Lower leg skin (tissue), 3 donors: ENCODE results near the gene ST6GALNAC5.

Experiments
- POLR2A ChIP-seq, 2 donors: fragments of 450-650 bp; IDR thresholded peaks; one replicate each; pipeline ENCODE4 v1.6.1; 2016 to 2017; ENCODE audit warnings: antibody characterized with exemption in 2 of 2, mild to moderate bottlenecking in 1 of 2, moderate library complexity in 1 of 2
- TF ChIP-seq, protein P1 (sequence below), 3 donors: fragments of 450-650 bp; IDR thresholded peaks; one replicate each; pipeline ENCODE4 v1.5.1; 2016; ENCODE audit warnings: antibody characterized with exemption in 3 of 3, mild to moderate bottlenecking in 3 of 3, moderate library complexity in 2 of 3

DNA sequence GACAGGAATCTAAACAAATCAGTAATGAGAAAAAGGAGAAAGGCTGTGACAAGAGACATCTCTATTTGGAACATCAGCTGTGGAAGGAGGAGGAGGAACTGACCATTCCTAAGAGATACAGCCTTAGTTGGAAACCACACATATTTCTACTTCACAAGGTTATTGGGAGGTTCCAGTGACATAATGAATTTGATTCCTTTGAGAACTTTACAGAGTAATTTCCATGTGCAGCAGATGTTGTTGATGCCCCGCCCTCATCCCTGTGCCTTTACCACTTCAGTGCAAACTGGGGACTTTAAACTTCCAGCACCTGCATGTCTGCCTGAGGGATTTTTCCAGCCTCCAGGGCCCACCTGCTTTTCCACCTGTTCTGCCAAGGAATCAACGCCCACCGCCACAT, 9.3 kb upstream of the ST6GALNAC5 start:
- TF ChIP-seq, protein P1, sequence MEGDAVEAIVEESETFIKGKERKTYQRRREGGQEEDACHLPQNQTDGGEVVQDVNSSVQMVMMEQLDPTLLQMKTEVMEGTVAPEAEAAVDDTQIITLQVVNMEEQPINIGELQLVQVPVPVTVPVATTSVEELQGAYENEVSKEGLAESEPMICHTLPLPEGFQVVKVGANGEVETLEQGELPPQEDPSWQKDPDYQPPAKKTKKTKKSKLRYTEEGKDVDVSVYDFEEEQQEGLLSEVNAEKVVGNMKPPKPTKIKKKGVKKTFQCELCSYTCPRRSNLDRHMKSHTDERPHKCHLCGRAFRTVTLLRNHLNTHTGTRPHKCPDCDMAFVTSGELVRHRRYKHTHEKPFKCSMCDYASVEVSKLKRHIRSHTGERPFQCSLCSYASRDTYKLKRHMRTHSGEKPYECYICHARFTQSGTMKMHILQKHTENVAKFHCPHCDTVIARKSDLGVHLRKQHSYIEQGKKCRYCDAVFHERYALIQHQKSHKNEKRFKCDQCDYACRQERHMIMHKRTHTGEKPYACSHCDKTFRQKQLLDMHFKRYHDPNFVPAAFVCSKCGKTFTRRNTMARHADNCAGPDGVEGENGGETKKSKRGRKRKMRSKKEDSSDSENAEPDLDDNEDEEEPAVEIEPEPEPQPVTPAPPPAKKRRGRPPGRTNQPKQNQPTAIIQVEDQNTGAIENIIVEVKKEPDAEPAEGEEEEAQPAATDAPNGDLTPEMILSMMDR (IDR thresholded peaks at IDR 0.05) = no peak
- TF ChIP-seq POLR2A (IDR thresholded peaks at IDR 0.05) = no peak
